Tibial nerve (tissue), 4 donors: ENCODE results near the gene CCN2.

Experiments
- CTCF ChIP-seq, 5 experiments: fragments of 200-600 bp in 3 of 5; fragments of 450-650 bp in 2 of 5; sonication (generic) in 3 of 5; IDR thresholded peaks; one replicate each; pipeline ENCODE4 v1.5.1; 2016 to 2019; ENCODE audit warnings: antibody characterized with exemption in 5 of 5, mild to moderate bottlenecking in 3 of 5, moderate library complexity in 2 of 5
- EP300 ChIP-seq, 2 donors: sonication (generic); formaldehyde crosslinking; IDR thresholded peaks; one replicate each; pipeline ENCODE4 v1.6.1; 2017; ENCODE audit warnings: antibody characterized with exemption in 2 of 2, mild to moderate bottlenecking in 1 of 2
- POLR2A ChIP-seq, 2 donors: fragments of 450-650 bp; IDR thresholded peaks; one replicate each; pipeline ENCODE4 v1.6.1; 2017; ENCODE audit warnings: antibody characterized with exemption in 2 of 2, mild to moderate bottlenecking in 2 of 2, moderate library complexity in 2 of 2

GRCh38 chr6:131998255-131998982, 47.2 kb upstream of the CCN2 start:
- no peak for TF ChIP-seq CTCF (IDR thresholded peaks at IDR 0.05)
- no peak for TF ChIP-seq POLR2A (IDR thresholded peaks at IDR 0.05)
- TF ChIP-seq EP300 (IDR thresholded peaks at IDR 0.05): no peak
